Middle frontal gyrus (tissue), 1 donor: ENCODE data around the gene SELENOK.

ENCODE experiments used
- DNase-seq: peaks from one replicate; pipeline ENCODE4 v3.0.0-alpha.2; 2015; ENCODE audit warnings: low spot score; ENCODE audit errors: extremely low spot score

Gene SELENOK

GRCh38 chr3:53843195-53844177, 48.2 kb downstream of the SELENOK start:
- DNase-seq, result no peak

GRCh38 chr3:53842436-53843194, 49.0 kb downstream of the SELENOK start:
- peak; percentile 15 for DNase-seq

- DNase-seq, result no peak
Observed at GRCh38 chr3:53841296-53841695, 50.4 kb downstream of the SELENOK start.

GRCh38 chr3:53837331-53837730, 54.3 kb downstream of the SELENOK start:
- DNase-seq, result no peak

- no peak for DNase-seq
Observed at GRCh38 chr3:53836084-53836872, 55.4 kb downstream of the SELENOK start.

- no peak for DNase-seq
Observed at GRCh38 chr3:53835257-53835656, 56.4 kb downstream of the SELENOK start.

- DNase-seq, result no peak
Observed at GRCh38 chr3:53834429-53835095, 57.1 kb downstream of the SELENOK start.
